Eye (tissue), 1 donor: ENCODE measurements around the gene MUC5AC.
"Not testable (repeated sequence)": the region's sequence is repeated elsewhere in the genome, so short reads cannot be mapped to it uniquely, and the experiment has no call there.

ENCODE experiments used
- DNase-seq: peaks from one replicate; pipeline ENCODE4 v3.0.0-alpha.2; 2015

The MUC5AC gene

GRCh38 chr11:1179641-1180040 lies 21.9 kb downstream of the MUC5AC start:
- DNase-seq: no peak

- DNase-seq: no peak
Observed at GRCh38 chr11:1180171-1180570, 22.4 kb downstream of the MUC5AC start.

- no peak for DNase-seq
Observed at GRCh38 chr11:1180947-1181391, 23.2 kb downstream of the MUC5AC start.

GRCh38 chr11:1181420-1181819 lies 23.7 kb downstream of the MUC5AC start:
- no peak for DNase-seq

- no peak for DNase-seq
Observed at GRCh38 chr11:1181853-1182535, 24.2 kb downstream of the MUC5AC start.

- not testable (repeated sequence) for DNase-seq
Observed at GRCh38 chr11:1184139-1184538, 26.4 kb downstream of the MUC5AC start.

- DNase-seq: not testable (repeated sequence)
Observed at GRCh38 chr11:1188451-1189130, 30.8 kb downstream of the MUC5AC start.

GRCh38 chr11:1189816-1190215 lies 32.1 kb downstream of the MUC5AC start:
- DNase-seq: not testable (repeated sequence)

- DNase-seq: not testable (repeated sequence)
Observed at GRCh38 chr11:1191786-1192470, 34.2 kb downstream of the MUC5AC start.

GRCh38 chr11:1192741-1193325 lies 35.1 kb downstream of the MUC5AC start:
- DNase-seq: no peak

- no peak for DNase-seq
Observed at GRCh38 chr11:1193326-1194230, 35.8 kb downstream of the MUC5AC start.

GRCh38 chr11:1194231-1194976 lies 36.7 kb downstream of the MUC5AC start:
- no peak for DNase-seq

GRCh38 chr11:1194977-1195681 lies 37.4 kb downstream of the MUC5AC start:
- DNase-seq: no peak

- DNase-seq: no peak
Observed at GRCh38 chr11:1195682-1196515, 38.1 kb downstream of the MUC5AC start.

- no peak for DNase-seq
Observed at GRCh38 chr11:1196516-1197391, 39.0 kb downstream of the MUC5AC start.

- no peak for DNase-seq
Observed at GRCh38 chr11:1197431-1197885, 39.7 kb downstream of the MUC5AC start.

- DNase-seq: no peak
Observed at GRCh38 chr11:1197886-1198560, 40.3 kb downstream of the MUC5AC start.

GRCh38 chr11:1198561-1199240 lies 40.9 kb downstream of the MUC5AC start:
- DNase-seq: no peak
